Activated effector memory CD4-positive, alpha-beta T cell treated with Interleukin-2 at 50 U/mL for 16 hours (primary cell): Measurements from ENCODE around the gene PLCD4.

ENCODE experiments used
- DNase-seq: peaks from one replicate; pipeline ENCODE4 v3.0.0-alpha.2; 2020

The PLCD4 gene

GRCh38 chr2:218607436-218608115, at the start of gene PLCD4:
Gene PLCD4 (plus strand): TSS chr2:218607899. CDS start chr2:218615740, 7,841 bp downstream.
- DNase-seq: no peak

- DNase-seq: no peak
Measured at GRCh38 chr2:218557941-218558340, 49.8 kb upstream of the PLCD4 start.

- no peak for DNase-seq
Measured at GRCh38 chr2:218558986-218559385, 48.7 kb upstream of the PLCD4 start.

- no peak for DNase-seq
Measured at GRCh38 chr2:218564056-218564455, 43.6 kb upstream of the PLCD4 start.

- no peak for DNase-seq
Measured at GRCh38 chr2:218566296-218566695, 41.4 kb upstream of the PLCD4 start.

GRCh38 chr2:218567797-218568189, 39.9 kb upstream of the PLCD4 start:
- no peak for DNase-seq

- peak; percentile 100 for DNase-seq
Measured at GRCh38 chr2:218568190-218569037, 39.3 kb upstream of the PLCD4 start, which contains the start of the genes CNOT9 and USP37. Gene CNOT9 (plus strand): TSS chr2:218568839. CDS start chr2:218568955, 116 bp downstream. Gene USP37 (minus strand): TSS chr2:218568351. CDS start chr2:218558653, 9,698 bp downstream.

- DNase-seq: peak; percentile 27
Measured at GRCh38 chr2:218569038-218569431, 38.7 kb upstream of the PLCD4 start.

- DNase-seq: no peak
Measured at GRCh38 chr2:218569661-218570500, 37.8 kb upstream of the PLCD4 start.

GRCh38 chr2:218570850-218571249, 36.8 kb upstream of the PLCD4 start:
- no peak for DNase-seq

- no peak for DNase-seq
Measured at GRCh38 chr2:218576854-218577253, 30.8 kb upstream of the PLCD4 start.

- DNase-seq: no peak
Measured at GRCh38 chr2:218577482-218578220, 30.0 kb upstream of the PLCD4 start.

- DNase-seq: no peak
Measured at GRCh38 chr2:218578272-218578877, 29.3 kb upstream of the PLCD4 start.

- no peak for DNase-seq
Measured at GRCh38 chr2:218582076-218582475, 25.6 kb upstream of the PLCD4 start.

- no peak for DNase-seq
Measured at GRCh38 chr2:218583983-218584850, 23.5 kb upstream of the PLCD4 start.

- DNase-seq: no peak
Measured at GRCh38 chr2:218585541-218585940, 22.2 kb upstream of the PLCD4 start.

GRCh38 chr2:218605432-218605831, 2.3 kb upstream of the PLCD4 start:
- DNase-seq: no peak

GRCh38 chr2:218615868-218616315, 8.2 kb downstream of the PLCD4 start:
- no peak for DNase-seq

GRCh38 chr2:218618102-218618860, 10.6 kb downstream of the PLCD4 start:
- no peak for DNase-seq

- DNase-seq: no peak
Measured at GRCh38 chr2:218621007-218621406, 13.3 kb downstream of the PLCD4 start.
